ENCODE measurements around the gene LDLRAP1.
A peak's percentile ranks its signal among the peaks of the same experiment; 100 is the strongest.

The LDLRAP1 gene

DNA sequence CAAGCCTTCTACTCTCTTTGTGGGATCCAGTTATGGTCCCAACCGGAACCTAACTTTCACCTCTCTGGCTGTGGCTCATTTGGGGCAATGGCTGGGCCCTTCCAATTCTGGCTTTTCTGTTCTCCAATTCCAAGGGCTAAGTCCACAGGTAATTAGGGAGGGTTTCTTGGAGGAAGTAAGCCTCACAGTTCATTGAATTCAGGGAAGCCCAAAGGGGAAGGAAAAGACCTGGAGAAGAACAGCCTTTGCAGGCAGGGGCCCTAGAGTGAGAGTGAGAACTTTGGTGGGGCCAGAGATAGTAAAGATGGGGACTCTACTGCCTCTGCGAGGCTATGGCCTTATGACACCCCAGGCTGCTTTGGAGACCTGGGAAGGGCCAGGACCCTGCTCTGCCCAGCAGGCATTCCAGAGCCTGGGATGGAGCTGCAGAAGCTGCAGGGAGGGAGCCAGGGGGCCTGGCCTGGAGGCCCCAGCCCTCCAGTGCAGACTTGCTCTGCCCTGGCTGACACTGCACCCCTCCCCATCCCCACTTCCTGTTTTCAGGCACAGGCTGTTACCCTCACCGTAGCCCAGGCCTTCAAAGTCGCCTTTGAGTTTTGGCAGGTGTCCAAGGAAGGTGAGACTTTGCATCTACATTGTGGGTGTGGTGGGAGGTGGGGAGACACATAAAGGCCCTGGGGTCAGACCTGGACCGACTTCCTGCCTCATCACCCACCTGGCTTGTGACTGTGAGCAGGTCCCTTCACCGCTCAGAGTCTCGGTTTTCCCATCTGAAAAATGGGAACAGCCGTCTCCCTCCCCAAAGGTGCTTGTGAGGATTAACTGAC lies 18.9 kb downstream of the LDLRAP1 start:
- DNase-seq (ENCODE audit: low read depth, low spot score): no peak

DNA sequence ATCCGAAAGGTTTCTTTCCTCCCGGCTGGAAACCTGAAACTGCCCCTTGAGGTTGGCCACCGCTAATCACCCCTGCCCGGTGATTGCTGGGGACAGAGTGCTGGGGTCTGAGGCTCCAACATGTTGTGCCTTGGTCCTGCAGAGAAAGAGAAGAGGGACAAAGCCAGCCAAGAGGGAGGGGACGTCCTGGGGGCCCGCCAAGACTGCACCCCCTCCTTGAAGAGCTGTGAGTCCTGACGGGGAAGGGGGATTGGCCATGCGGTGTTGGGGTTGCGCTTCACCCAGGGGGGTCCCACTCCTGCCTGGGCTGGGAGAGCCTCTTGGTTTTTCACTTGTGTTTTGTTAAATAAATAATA lies 19.5 kb downstream of the LDLRAP1 start:
- DNase-seq (ENCODE audit: low read depth, low spot score): no peak

DNA sequence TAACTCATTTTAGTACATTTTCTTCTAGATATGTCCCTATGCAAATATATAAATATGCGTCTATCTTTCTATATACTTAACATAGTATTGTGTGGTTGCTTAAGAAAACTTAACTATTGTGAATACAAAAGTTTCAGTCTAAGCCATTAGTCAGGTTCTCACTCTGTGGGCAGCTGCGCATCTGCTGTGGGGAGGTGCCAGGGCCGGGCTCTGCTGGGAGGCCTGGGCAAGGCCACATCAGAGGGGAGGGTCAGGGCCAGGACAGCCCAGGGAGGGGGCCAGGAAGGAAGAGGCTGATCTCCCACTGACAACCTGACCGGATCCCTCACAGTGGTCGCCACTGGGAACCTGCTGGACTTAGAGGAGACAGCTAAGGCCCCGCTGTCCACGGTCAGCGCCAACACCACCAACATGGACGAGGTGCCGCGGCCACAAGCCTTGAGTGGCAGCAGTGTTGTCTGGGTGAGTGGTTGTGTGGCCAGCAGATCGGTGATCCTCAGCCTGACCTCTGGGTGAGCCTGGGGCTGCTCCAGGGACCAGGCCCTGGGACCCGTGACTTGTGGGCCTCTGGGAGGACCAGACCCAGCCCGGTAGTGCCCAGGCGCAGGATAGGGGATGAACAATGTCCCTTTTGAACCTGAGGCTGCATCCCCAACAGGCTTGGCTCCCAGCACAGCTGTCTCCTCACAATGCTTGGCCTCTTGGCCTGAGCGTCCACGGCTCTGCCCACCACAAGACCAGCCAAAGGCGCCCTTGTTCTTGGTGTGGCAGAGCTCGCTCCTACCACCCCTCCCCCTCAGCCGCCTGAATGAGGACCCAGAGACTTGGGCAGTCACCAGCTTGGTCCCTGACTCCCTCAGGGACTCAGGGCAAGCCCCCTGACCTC lies 20.2 kb downstream of the LDLRAP1 start:
- DNase-seq (ENCODE audit: low read depth, low spot score): no peak

DNA sequence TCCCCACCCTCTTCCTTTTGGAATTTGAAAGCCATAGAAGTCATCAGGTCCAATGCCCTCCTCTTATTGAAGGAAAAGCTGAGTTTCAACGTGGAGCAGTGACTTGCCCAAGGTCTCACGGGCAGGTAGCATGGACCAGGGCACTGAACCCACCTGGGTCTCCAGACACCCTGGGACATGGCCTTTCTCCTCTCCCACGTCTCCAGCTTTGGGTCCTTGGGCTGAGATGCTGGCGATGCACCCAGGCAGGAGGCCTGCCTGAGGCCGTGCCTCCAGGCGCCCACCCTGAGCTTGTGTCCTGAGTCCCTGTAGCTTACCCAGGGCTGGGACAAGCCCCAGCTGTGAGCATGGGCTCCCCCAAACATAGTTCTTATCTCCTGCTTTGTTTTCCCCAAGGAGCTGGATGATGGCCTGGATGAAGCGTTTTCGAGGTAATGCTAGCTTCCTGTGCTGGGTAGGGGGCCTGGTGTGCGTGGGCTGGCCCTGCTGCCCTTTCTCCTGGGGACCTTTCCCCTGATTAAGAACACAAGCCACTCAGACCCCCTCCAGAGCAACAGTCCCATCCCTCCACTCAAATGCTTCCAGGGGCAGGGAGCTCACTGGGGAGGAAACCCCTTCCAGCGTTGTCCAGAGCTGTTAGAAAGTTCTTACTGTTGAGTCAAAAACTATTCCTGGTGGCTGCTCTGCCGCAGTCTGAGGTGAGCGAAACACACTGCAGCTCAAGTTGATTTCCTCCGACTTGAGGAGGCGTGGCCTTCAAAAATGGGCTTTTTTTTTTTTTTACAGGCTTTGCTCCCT lies 21.6 kb downstream of the LDLRAP1 start:
- DNase-seq (ENCODE audit: low read depth, low spot score): no peak

DNA sequence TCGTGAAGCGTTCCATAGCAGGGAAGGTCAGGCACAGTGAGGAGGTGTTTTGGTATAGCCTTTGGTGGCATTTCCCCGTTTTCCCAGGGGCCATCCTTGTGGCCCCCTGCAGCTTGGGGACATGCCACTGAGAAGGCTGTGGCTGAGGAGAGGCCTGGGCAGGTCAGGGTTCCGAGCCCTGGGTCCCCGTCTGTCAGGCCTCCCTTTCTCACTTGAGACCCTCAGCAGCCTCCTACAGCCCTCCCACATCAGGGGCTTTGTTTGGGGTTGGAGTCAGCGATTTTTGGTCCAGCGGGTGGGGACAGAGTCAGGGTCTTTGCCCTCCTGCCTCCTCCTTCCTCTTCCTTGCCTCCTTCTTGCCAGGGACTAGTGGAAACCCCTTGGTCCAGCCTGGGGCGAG lies 22.2 kb downstream of the LDLRAP1 start:
- DNase-seq (ENCODE audit: low read depth, low spot score): no peak

DNA sequence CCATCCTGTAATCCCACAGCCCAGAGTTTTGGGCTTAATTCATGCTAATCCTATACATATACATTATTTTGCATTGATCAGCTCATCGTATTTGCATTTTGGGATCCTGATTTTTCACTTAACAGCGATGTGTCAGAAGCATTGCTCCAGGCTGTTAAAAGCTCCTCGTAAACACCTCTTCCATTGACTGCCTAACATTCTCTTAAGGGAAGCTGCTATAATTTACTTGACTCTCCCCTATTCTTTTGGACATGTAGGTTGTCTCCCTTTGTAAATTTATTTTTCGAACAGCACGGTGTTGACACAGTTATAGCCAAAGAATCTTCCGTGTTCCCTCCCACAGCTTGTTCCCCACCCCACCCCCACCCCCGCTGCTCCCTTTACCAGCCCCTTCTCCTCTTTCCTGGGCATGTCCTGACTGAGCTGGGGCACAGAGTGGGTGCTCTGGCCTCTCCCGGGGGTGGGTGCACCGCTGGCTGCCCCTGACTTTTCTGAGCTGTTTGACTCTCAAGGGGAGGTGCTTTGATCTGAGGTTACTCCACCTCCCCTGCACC lies 22.8 kb downstream of the LDLRAP1 start:
- no peak for DNase-seq (ENCODE audit: low read depth, low spot score)

DNA sequence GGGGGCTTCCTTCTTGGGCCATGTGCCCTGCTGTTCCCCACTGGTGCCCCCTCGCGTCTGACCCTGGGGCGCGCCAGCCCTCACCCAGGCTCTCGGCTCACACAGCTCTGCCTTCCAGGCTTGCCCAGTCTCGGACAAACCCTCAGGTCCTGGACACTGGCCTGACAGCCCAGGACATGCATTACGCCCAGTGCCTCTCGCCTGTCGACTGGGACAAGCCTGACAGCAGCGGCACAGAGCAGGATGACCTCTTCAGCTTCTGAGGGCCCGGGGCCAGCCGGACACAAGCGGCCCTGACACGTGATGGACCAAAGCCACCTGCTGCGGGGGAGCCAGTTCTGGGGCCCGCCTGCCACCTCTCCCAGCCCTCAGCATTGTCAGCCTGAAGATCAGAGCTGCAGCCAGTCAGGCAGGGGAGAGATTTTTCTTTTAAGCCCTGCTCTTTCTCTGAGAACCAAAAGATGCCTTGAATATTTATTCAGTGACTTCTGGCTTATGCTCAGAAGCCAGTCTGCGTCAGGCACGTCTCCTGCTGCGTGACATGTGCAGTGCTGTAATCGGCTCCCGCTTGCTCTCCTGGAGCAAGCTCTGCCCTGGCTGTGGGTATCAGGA lies 23.4 kb downstream of the LDLRAP1 start:
- DNase-seq (ENCODE audit: low read depth, low spot score): peak; percentile 83

DNA sequence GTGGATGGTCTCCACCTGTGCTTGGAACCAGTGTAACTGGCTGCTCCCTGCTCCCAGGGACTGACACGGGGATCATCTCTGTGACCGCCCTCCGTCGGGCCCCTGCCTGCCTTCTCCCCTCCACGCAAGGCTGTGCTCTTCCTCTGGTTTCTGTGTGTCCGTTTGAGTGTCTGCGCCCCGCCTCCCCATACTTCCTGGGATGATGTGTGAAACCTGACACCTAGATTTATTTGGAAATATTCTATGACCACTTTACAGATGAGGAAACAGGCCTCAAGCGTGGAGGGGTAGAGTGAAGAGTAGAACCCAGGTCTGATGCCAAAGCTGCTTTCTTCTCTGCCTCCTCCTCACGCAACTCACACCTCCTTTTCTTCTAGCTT lies 24.3 kb downstream of the LDLRAP1 start:
- DNase-seq (ENCODE audit: low read depth, low spot score): no peak

DNA sequence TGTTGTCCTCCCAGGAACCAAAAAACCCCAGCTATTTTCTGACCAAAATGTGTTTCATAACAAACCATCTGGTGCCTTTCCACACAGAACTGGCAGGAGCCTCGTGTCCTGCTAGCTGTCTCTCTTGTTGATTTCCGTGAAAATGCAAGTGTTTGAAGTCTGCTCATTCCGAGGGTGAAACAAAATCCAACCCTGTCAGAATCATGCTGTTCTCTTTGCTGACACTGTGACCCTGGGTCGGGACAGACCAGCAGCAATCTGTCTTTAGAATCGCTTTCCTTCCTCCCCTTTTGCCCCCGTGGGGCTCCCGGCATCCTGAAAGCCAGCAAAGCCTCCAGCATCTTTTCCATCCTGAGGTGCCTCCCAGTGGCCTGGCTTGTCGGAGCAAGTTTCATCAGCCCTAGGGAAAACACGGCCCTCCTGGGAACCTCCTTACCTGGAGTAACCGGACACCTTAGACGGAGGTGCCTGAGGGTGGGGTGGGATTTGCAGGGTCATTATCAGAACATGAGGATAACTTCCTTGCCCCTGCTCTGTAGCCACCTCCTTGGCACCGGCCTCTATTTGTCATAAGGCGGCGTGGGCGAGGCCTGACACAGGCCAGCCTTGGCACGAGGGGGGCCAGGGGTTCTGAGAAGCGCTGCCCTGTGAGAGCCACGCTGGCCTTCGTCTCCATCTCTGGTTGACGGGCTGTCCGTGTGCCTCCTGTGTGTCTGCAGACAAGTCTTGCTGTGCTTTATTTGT lies 24.9 kb downstream of the LDLRAP1 start:
- DNase-seq (ENCODE audit: low read depth, low spot score): peak; percentile 62

DNA sequence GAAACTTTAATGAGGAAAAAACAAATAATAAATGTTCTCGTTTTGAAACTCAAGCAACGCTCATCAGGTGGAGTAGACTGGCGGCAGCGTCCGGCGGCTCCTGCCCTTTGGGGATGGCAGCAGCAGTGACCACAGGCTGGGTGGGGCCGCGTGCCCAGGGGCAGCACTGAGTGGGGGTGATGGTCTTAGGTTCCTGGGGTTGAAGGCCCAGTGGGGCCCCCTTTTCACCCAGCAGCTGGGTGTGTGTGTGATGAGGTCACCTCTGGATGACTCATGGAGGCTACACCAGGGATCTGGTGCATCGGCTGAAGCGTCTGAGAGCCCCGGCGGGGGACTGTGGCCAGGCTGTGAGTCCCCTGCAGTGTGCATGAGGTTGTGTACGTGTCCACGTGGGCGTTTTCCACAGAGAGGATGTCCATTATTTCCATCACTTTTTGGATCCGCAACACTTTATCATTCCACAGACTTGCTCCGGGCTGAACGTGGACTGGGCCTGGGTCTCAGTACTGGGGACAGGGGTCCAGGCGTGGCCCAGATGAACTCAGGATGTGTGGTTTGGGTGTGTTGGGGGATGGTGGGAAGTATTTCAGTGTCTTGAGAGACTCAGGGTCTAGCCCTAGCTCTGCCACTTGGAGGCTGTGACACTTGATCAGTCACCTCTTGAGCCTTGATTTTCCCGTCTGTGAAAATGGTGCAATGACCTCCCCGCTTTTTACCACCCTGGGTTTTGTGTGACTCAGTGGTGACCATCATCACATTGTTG lies 25.6 kb downstream of the LDLRAP1 start:
- DNase-seq (ENCODE audit: low read depth, low spot score): peak; percentile 81

DNA sequence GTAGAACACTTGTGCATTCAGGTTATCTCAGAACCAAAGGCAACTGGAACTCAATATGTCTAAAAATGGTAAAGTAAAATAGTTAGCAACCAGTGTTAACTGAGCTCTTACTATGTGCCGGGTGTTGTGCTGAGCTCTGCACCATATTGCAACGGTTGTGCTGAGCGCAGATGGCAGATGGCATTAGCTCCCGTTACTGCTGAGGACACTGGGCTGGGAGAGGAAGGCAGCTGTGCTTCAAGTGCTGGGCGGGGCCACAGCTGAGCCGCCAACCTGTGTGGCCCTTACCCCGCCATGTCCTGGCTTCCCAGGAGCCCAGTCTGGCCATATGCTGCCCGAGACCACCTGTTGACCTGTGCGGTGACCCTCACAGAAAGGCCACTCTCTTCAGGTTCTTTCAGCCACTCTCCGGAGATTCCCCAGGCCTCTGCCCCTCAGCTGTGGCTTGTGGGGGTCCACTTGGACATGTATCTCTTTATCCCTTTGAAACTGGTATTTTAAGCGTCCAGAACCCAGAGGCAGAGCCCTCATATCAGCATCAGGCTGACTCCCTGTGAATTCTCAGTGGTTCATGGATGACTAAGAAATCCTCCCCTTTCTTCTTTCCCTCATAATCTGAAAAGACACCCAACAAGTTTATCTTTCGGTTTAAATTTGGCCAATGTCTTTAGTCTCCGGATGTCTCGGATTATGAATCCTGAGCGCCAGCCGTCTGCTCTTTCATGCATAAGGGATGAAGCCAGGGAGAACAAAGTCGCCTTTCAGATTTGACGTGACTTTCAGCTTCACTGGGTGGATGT lies 26.4 kb downstream of the LDLRAP1 start:
- no peak for DNase-seq (ENCODE audit: low read depth, low spot score)

DNA sequence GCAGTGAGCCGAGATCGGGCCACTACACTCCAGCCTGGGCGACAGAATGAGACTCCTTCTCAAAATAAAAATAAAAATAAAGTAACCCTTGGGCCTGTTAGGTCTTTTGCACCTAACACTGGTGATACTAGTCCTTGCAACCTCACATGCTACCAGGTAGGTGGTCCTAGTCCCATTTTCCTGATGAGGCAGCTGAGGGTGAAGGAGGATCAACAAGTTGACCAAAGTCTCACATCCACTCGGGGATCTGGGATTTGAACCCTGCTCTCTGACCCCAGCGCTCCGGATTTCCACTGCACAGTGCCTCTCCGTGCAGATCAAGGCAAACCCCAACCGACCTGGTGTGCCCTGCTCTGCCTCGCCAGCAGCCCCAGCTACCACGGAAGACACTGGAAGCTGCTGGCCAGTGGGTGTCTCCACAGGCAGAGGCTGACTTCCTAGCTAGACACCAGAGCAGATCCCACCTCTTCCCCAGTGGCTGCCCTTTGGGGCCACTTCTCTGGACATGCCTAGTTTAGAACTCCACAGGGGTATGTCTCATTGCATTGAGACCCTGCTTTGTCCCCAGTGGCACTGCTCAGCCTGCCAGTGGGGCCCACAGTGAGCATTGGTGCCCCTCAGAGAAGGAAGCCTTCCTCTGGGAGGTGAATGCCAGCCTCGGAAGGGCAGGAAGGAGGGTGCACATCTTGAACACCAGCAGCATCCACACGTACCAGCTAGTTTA lies 27.6 kb downstream of the LDLRAP1 start:
- DNase-seq (ENCODE audit: low read depth, low spot score): no peak

DNA sequence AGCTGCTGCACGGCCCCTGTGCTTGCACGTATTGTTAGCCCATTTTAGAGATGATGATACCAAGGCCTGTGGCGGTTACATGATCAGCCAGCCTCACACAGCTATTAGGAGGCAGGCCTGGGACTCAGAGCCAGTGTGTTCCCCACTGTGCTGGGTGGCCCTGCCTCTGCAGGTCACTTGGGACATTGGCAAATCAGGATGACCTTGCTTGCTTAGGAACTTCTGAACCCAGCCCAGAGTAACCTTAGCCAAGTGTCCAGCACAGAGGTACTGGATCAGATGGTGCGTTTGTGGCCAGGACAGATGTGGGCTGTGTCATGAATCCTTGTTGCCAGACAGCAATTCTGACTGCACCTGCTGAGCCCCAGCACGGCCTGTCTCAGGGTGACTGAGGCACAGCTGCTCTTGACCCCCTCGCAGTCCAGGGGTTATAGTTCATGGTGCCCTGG lies 28.1 kb downstream of the LDLRAP1 start:
- DNase-seq (ENCODE audit: low read depth, low spot score): no peak

DNA sequence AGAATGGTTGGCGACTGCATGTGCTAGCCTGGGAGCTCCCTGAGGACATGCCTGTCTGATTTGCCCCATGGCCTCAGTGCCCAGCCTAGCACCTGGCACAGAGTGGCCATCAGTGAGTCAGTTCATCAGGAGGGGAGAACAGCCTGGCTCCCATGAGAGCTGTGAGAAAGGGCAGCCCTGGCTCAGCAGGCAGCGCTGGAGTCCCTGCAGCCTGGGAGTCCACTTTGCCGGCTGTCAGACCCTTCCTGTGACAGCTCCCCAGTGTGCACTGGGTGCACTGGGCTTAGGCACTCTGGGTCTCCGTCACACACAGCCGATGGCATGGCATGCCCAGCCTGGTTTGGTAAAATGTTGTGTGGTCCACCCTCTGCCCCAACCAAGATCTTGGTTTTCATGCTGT lies 28.7 kb downstream of the LDLRAP1 start:
- DNase-seq (ENCODE audit: low read depth, low spot score): no peak

DNA sequence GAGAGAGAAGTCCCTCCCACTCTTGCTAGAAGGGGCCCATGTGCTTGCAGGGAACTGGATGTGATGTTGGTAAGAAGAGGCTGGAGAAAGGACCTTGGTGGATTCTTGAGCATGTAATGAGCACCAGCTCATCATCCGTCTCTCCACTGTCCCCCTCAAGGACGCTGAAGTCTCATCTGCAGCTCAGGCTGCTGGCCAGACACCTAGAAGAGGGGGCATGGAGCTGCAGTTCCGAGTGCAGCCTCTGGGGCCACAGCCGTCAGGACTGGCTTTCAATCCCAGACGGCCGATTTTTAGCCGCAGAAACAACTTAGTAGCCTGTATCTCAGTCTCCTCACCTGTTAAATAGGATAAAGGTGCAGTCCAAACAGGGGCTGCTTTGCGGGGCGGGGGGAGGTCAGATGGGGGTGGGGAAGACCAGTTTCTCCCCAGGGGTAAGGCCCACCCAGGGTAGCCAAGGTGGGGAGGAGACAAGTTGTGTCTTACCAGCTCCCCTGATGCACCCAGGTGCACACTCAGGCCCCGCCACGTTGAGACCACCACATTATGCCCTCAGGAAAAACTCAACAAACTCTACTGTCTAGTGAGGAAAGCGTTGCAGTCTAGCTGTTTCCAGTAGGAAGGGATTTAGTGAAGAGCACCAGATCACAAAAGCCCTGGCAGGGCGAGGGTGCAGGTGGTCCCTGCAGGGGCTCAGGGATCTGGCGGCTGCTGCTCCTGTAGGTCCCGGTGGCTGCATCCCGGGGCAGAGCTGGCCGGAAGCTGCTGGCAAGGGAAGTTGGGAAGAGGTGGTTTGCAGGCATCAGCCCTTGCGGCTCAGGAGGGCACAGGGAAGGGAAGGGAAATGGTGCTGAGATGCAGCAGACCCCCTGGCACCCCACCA lies 29.5 kb downstream of the LDLRAP1 start:
- DNase-seq (ENCODE audit: low read depth, low spot score): no peak

DNA sequence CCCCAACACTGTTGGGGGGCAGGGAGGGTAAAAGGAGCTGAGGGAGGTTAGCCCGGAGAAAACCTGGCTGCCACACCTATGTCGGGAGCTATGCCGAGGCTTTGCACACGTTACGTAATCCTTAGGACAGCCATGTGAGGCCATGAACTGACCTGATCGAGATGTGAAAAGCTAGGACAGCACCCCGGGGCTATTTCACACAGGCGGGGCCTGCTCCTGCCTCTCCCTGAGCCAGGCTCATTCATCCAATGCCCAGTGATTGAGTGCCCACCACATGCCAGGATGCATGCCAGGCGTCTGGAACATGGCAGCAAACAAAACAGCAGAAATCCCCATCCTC lies 30.2 kb downstream of the LDLRAP1 start:
- no peak for DNase-seq (ENCODE audit: low read depth, low spot score)

DNA sequence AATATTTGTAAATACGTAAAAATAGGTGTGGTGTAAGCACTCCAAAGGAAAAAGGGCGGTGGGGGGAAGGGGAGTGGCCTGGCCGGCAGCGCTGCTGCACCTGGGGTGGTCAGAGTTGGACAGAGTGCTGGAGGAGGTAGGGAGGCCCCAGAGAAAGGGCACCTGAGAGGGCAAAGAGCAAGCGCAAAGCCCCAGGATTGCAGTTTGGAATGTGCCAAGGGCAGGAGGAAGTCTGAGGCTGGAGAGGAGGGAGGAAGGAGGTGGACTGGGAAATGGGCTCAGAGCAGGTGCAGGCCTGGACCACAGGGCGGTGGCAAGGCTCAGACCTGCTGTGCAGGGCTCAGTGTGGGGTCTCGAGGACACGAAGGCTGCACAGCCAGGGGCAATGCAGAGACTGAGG lies 30.6 kb downstream of the LDLRAP1 start:
- no peak for DNase-seq (ENCODE audit: low read depth, low spot score)
